HG03558 (cell line): ENCODE results near the gene ZNF785.
"Not testable (repeated sequence)": the region's sequence is repeated elsewhere in the genome, so short reads cannot be mapped to it uniquely, and the experiment has no call there.

Experiments used
- ATAC-seq: cut with Tn5 transposase; IDR thresholded peaks from one replicate; pipeline ENCODE4 v1.9.1; 2021; ENCODE audit warnings: moderate number of reproducible peaks; ENCODE audit not compliant: unreplicated experiment; ENCODE audit errors: extremely low read depth

ZNF785 gene

GRCh38 chr16:30585400-30586191, at the start of gene ZNF785:
ZNF785 (minus strand) TSS chr16:30585697; CDS start chr16:30585611, 86 bp downstream.
- ATAC-seq: peak; percentile 72

DNA sequence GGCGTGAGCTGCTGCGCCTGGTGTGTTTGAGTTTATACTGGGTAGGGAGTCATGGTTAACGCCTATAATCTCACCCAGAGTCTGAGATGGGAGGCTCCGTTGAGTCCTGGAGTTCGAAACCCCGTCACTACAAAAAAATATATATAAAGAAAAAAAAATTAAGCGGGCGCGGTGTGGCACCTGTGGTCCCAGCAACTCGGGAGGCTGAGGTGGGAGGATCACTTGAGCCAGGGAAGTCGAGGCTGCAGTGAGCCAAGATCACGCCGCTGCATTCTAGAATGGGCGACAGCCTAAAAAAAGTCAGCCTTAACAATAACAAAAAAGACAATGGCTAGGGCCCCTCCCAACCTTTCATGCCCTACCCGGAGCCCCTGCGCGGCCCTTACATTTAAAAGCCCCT, 48.0 kb upstream of the ZNF785 start:
- no peak for ATAC-seq

- not testable (repeated sequence) for ATAC-seq
These were observed 47.0 kb upstream of the ZNF785 start for GRCh38 chr16:30632454-30632853.

DNA sequence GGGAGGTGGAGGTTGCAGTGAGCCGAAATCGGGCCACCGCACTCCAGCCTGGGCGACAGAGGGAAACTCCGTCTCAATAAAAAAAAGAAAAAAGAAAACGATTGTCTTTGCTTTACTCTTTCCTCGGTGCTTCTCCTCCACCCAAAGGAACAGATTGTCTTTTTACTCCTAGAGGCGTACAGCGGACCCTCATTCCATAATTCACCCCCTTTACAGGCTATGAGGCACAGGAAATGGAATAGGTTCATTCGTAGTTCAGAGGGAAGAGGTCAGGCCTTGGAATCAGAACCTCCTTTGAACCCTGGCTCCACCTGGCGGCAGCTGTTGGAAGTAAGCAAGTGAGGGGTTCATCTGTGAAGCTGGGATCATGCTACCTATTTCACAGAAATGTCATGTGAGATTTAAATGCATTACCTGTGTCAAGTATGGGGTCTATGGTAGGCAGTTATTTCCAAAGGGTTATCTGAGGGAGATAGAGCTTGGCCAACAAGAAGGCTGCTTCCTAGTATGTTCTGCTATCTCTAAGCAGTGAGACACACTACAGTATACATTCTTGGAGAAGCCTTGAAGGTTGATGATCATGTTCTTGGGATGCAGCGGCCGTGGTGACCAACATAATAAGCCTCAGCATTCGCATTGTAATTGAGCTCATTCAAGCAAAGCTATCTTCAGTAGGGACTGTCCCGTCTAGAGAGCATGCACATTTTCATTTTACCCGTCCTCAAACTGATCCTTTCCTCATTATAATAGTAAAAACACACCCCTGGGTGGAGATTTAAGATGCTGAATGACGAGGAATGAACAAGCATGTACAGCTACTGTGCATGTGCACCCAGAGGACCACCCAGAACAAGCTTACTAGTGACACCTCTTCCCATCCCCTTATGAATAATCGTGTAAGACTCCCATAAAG, 43.4 kb upstream of the ZNF785 start:
- no peak for ATAC-seq

DNA sequence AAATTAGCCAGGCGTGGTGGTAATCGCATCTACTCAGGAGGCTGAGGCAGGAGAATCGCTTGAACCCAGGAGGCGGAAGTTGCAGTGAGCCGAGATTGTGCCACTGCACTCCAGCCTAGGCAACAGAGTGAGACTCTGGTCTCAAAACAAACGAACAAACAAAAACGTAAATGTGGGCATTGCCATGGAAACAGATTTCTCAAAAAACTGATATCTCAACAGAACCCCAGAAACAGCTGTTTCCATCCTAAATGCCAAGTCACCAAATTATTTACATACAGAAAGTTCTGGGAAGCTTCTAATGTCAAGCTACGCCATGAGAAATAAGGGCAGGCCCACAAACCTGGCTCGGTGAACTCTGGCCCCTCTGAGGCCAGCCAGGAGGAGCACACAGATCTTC, 40.7 kb upstream of the ZNF785 start:
- ATAC-seq: no peak

- no peak for ATAC-seq
These were observed 38.2 kb upstream of the ZNF785 start for GRCh38 chr16:30623536-30624283.

GRCh38 chr16:30622455-30623032, 37.0 kb upstream of the ZNF785 start:
- ATAC-seq: no peak

GRCh38 chr16:30621765-30622164, 36.3 kb upstream of the ZNF785 start:
- ATAC-seq: no peak

DNA sequence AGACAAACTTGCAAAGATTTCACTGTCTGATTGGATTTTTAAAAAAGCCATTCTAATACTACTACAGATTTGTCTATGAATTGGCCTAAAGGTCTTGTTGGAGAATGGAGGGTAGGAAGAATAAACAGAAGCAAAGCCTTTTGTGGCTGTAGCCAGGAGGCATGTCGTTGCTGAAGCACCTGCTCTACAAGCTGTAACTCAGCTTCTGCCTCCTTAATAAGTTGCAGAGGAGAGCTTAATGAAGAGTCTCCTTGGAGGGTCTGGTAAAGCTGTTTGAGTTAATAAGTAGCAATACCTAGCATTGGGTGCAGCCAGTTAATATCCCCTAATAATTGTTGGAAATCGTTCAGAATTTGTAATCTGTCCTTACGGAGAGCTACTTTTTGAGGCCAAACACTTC, 34.7 kb upstream of the ZNF785 start:
- ATAC-seq: no peak

DNA sequence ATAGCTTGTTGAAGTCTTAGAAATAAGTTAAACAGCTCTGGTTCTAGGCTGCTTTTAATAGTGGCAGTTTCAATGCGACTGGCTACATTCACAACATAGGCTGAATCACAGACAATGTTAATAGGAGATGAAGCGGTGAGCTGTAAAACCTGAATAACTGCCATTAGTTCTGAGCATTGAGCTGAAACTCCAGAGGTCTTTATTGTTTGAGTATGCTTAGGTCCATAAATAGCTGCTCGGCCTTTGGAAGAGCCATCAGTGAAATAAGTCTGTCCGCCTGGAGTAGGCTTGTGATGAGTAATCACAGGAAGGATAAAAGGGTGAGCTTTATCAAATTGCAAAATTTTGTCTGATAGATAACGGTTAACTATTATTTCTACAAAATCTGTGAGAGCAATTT, 34.1 kb upstream of the ZNF785 start:
- ATAC-seq: no peak

GRCh38 chr16:30619202-30619601, 33.7 kb upstream of the ZNF785 start:
- ATAC-seq: no peak

DNA sequence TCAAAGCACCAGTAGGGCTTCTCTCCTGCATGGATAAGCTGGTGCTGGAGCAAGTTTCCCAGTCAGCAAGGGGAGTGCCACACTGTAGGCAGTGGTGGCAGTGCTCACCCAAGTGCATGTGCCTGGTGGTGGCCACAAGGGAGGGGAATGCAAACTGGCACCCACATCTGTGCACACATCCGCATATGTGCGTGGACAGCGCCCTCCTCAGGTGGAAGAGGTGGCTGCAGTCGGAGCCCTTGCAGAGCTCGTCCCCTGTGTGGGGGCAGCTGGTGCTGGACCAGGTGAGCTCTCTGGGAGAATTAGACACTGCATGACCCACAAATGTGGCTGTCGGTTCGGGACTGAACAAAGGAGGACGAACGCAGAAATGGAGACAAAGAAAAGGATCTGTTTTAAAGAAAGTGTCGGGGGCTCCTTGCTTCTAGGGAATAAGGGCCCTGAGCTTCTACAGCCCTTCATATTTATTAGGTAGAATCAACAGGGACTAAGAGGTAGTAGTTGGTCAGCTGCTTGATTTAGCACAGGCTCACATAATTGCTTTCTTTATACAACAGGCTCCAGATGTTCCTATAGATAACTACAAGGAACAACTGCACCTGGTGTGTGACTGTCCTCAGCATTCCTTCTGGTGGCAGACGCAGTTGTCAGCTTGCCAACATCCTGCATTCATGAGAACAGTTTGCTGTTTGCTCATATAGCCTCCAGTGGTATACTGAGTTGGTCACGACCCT, 30.0 kb upstream of the ZNF785 start:
- no peak for ATAC-seq

DNA sequence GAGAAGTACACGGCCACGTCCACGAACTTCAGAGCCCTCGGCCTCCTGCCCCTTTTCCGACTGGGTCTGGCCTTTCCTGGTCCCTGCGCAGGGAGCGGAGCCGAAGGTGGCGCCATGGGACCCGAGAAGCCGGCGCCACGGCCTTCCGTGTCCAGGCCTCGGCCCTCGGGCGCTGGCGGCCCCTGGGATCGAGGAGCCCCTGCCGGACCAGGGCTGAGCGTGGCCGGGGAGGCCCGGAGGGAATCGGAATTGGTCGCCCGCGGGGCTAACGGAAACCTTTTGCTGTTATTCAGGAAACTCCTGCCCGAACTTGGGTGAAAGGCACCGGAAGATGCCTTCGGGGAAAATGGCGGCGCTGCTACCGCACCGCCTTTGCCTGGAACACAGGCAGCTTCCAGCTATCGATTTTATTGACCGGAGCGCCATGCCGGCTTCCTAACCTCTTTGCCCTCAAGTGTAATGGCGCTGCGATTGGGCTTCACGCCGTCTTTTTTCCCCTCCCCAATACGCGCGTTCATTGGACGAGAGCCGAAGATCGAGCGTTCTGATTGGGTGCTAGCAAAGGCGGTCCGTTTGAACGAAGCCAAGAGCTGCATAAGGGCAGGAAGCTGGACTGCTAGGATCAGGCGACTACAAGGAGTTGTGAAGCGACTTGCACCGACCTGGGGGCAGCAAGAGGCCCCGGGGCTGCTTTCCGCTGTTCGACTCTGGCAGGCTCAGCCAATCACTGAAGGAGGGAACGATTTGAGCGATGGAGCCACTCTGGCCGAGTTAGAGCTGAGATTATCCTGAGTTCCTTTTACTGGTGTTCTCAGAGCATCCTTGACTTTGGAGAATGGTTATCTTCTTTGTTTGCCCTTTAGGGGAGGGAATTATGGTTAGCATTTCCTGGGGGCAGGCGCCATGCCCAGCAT, 24.7 kb upstream of the ZNF785 start, which contains the start of gene ZNF689:
Gene ZNF689 (minus strand): TSS at position 464 of the 914 bp plus-strand sequence. CDS start 348 bp downstream, at position 116.
- peak; percentile 65 for ATAC-seq

GRCh38 chr16:30609002-30609925, 23.8 kb upstream of the ZNF785 start:
- ATAC-seq: no peak

- no peak for ATAC-seq
These were observed 20.5 kb upstream of the ZNF785 start for GRCh38 chr16:30606004-30606403.

DNA sequence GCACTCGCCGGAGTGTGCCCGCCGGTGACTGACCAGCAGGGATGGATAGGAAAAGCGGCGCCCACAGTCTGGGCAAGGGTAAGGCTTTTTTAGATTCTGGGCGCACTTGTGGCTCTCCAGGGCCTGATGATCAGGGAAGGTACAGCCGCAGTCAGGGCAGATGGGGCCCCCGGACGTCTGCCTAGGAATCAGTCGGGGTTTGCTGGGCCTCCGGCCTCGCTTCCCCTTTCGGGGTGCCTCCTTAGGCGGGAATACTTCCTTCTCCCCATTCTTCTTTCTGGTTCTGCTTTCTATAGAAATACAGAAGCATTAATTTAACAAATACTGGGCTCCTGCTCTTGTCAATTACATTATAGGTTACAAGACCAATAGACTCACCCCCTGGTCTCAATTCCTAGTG, 19.7 kb upstream of the ZNF785 start:
- no peak for ATAC-seq

DNA sequence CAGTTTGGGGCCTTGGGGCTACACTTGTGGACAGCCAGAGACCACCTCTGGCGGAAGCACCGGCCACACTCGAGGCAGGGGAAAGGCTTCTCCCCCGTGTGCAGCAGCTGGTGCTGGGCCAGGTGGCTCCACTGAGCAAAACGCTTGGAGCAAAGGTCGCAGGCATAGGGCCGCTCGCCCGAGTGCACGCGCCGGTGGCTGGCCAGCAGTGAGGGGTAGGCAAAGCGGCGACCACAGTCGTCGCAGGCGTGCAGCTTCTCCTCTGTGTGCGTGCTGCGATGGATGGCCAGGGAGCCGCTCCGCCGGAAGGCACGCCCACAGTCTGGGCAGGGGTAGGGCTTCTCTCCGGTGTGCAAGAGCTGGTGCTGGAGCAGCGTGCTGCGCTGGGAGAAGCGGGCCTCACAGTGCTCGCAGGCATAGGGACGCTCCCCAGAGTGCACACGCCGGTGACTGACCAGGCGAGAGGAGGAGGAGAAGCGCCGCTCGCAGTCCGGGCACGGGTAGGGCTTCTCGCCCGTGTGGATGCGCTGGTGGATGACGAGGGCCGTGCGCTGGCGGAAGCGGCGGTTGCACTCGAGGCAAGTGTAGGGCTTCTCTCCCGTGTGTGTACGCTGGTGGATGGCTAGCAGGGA, 18.9 kb upstream of the ZNF785 start:
- no peak for ATAC-seq
